GM11168 (cell line): Measurements from ENCODE around the gene SPPL2C.

Experiments
- in situ Hi-C: fragments of 300-500 bp; cut with MboI; formaldehyde crosslinking; loops from one replicate; pipeline ENCODE4 v1.12.0; 2022; ENCODE audit warnings: low sequenced_read_pairs; ENCODE audit not compliant: unreplicated experiment

The SPPL2C gene

GRCh38 chr17:45828171-45828570 lies 16.5 kb upstream of the SPPL2C start:
- in situ Hi-C loops: no loop called here

GRCh38 chr17:45828582-45829133 lies 16.0 kb upstream of the SPPL2C start:
- in situ Hi-C loops: no loop called here

GRCh38 chr17:45833920-45834319 lies 10.8 kb upstream of the SPPL2C start:
- in situ Hi-C loops: loop anchor here (5.0 kb wide), 1 partner anchor 187 kb away; no protein-coding TSS in a partner anchor

GRCh38 chr17:45834471-45835396 lies 9.9 kb upstream of the SPPL2C start:
- in situ Hi-C loops: loop anchor here (5.0 kb wide), 1 partner anchor 187 kb away; no protein-coding TSS in a partner anchor

- in situ Hi-C loops: no loop called here
Measured at GRCh38 chr17:45835481-45835880, 9.2 kb upstream of the SPPL2C start.

- in situ Hi-C loops: no loop called here
Measured at GRCh38 chr17:45836047-45837044, 8.3 kb upstream of the SPPL2C start.

- in situ Hi-C loops: no loop called here
Measured at GRCh38 chr17:45837187-45837586, 7.5 kb upstream of the SPPL2C start.

- in situ Hi-C loops: no loop called here
Measured at GRCh38 chr17:45837603-45838002, 7.1 kb upstream of the SPPL2C start.

- in situ Hi-C loops: no loop called here
Measured at GRCh38 chr17:45838751-45839295, 5.9 kb upstream of the SPPL2C start.

- in situ Hi-C loops: no loop called here
Measured at GRCh38 chr17:45839442-45839841, 5.2 kb upstream of the SPPL2C start.

- in situ Hi-C loops: no loop called here
Measured at GRCh38 chr17:45841186-45841585, 3.5 kb upstream of the SPPL2C start.

GRCh38 chr17:45841883-45842525 lies 2.7 kb upstream of the SPPL2C start:
- in situ Hi-C loops: no loop called here

- in situ Hi-C loops: no loop called here
Measured at GRCh38 chr17:45843722-45844121, 959 bp upstream of the SPPL2C start.

- in situ Hi-C loops: no loop called here
Measured at GRCh38 chr17:45845376-45846185, 900 bp downstream of the SPPL2C start.

GRCh38 chr17:45846223-45846622 lies 1.5 kb downstream of the SPPL2C start:
- in situ Hi-C loops: no loop called here

GRCh38 chr17:45846646-45847045 lies 2.0 kb downstream of the SPPL2C start:
- in situ Hi-C loops: no loop called here

- in situ Hi-C loops: no loop called here
Measured at GRCh38 chr17:45847101-45847500, 2.4 kb downstream of the SPPL2C start.

GRCh38 chr17:45847747-45848146 lies 3.1 kb downstream of the SPPL2C start:
- in situ Hi-C loops: no loop called here

GRCh38 chr17:45848405-45848804 lies 3.7 kb downstream of the SPPL2C start:
- in situ Hi-C loops: no loop called here
